HepG2 (cell line): ENCODE data around the gene MSANTD2.

Source experiments
- CEBPB ChIP-seq: IDR thresholded peaks from 2 replicates; pipeline ENCODE4 v1.6.1; 2011; ENCODE audit warnings: low read depth, low read length, improper control_type of control experiment, borderline replicate concordance
- CTCF ChIP-seq: sonication (generic); formaldehyde crosslinking; IDR thresholded peaks from 2 replicates; pipeline ENCODE4 v1.5.0; 2020; ENCODE audit warnings: mild to moderate bottlenecking, missing genetic modification reagents, moderate library complexity
- EZH2 ChIP-seq: conservative IDR thresholded peaks from 2 replicates; pipeline ENCODE4 v1.6.1; 2012; ENCODE audit warnings: mild to moderate bottlenecking, low read depth, low read length, moderate library complexity
- FOSL1 ChIP-seq: sonication (generic); formaldehyde crosslinking; IDR thresholded peaks from 2 replicates; pipeline ENCODE4 v1.9.0; 2021; ENCODE audit warnings: missing genetic modification reagents, borderline replicate concordance
- GABPB1 ChIP-seq: IDR thresholded peaks from 2 replicates; pipeline ENCODE4 v1.6.1; 2016; ENCODE audit warnings: mild to moderate bottlenecking, missing genetic modification reagents, moderate library complexity, missing compliant biosample characterization
- JUND ChIP-seq: sonication (generic); formaldehyde crosslinking; IDR thresholded peaks from 2 replicates; pipeline ENCODE4 v1.8.0; 2022; ENCODE audit warnings: mild to moderate bottlenecking, missing genetic modification reagents
- RAD51 ChIP-seq: fragments of 450-650 bp; IDR thresholded peaks from 2 replicates; pipeline ENCODE4 v1.6.1; 2016; ENCODE audit warnings: borderline replicate concordance
- RNF219 ChIP-seq: sonication (generic); formaldehyde crosslinking; IDR thresholded peaks from 2 replicates; pipeline ENCODE4 v1.5.0; 2020; ENCODE audit warnings: mild to moderate bottlenecking, missing genetic modification reagents
- SETDB1 ChIP-seq: sonication (generic); formaldehyde crosslinking; IDR thresholded peaks from 2 replicates; pipeline ENCODE4 v1.5.1; 2020; ENCODE audit warnings: missing genetic modification reagents, mild to moderate bottlenecking, borderline replicate concordance
- ZBTB14 ChIP-seq: sonication (generic); formaldehyde crosslinking; IDR thresholded peaks from 2 replicates; pipeline ENCODE4 v1.4.0; 2020; ENCODE audit warnings: missing genetic modification reagents
- ZNF33A ChIP-seq: sonication (generic); formaldehyde crosslinking; IDR thresholded peaks from 2 replicates; pipeline ENCODE4 v1.5.1; 2020; ENCODE audit warnings: missing genetic modification reagents, mild to moderate bottlenecking, moderate library complexity, borderline replicate concordance
- ZNF792 ChIP-seq: IDR thresholded peaks from 2 replicates; pipeline ENCODE4 v1.6.1; 2016

GRCh38 chr11:124831897-124832296 lies 31.7 kb upstream of the MSANTD2 start:
- TF ChIP-seq CTCF, result no peak
- TF ChIP-seq SETDB1 (CRISPR knock-in tag), result no peak
- no peak for TF ChIP-seq CEBPB
- no peak for TF ChIP-seq RNF219
- TF ChIP-seq FOSL1 (CRISPR knock-in tag), result no peak
- TF ChIP-seq EZH2, result no peak
- TF ChIP-seq JUND (CRISPR knock-in tag), result no peak
- TF ChIP-seq ZNF33A (CRISPR knock-in tag), result no peak
- TF ChIP-seq RAD51, result no peak
- TF ChIP-seq ZBTB14, result no peak
- no peak for TF ChIP-seq GABPB1 (CRISPR knock-in tag)
- TF ChIP-seq ZNF792 (CRISPR knock-in tag), result no peak
